DMS79 (cell line): ENCODE results near the gene PACSIN2.
A peak's percentile ranks its signal among the peaks of the same experiment; 100 is the strongest.

Experiments
- DNase-seq: peaks from one replicate; lab custom pipeline; 2025; lab: John Stamatoyannopoulos, UW

PACSIN2 gene

DNA sequence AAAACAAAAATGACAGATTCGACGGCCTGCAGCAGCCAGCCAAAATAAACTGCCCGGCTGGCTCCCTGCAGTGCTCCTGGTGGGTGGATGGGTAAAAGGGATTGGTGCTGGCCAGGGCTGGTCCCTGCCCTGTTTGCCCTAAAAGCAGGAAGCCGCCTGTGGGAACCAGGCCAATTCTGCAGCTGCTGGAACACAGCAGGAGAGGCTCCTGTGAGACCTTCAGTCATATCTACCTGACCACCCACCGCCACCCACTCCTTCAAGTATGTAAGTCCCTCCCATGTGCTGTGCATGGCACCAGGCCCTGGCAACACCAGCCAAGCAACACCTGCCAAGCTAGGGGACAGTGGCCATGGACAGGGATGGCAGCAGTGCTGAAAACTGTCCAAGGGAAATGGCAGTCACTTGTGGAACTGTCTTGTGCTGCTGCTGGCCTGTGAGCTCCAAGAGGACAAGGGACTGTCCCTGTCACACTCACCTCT is 109.2 kb downstream of the PACSIN2 start:
- DNase-seq, result peak; percentile 61

DNA sequence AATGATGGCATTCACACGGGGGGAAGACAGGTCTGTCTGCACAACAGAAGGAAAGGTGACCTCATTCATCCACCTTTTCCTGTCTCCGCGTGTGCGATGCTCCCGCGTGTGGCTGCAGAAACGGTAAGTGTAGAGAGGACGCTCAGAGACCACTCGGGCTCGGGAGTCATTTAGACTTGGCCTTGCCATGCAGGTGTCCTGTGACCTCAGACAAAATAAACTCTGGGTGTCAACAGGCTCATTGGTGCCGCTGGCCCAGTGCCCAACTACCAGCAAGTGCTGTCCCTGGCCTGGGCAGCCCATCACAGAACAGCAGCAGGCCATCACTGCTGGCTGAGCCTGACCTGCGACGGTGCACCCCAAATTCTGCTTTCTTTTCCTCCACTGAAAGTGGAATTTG is 109.7 kb downstream of the PACSIN2 start:
- DNase-seq, result no peak

DNA sequence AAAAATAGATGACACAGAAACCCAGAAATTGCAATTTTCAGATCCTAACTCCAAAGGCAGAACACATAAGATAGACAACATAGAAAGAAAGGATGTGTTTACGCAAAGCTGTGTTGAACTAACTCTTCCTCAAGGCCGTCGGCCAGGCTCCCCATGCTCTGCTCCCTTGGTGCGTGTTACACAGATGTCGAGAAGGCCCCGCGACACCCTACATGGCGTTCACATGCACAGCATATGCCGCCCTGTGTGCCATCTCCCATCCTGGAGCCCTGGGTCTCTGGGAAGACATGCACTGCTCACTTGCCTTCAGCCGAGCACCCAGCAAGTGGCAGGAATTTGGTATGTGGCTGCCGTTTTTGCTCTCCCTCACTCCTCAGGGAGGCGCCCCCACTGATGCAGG is 110.9 kb downstream of the PACSIN2 start:
- DNase-seq, result no peak

DNA sequence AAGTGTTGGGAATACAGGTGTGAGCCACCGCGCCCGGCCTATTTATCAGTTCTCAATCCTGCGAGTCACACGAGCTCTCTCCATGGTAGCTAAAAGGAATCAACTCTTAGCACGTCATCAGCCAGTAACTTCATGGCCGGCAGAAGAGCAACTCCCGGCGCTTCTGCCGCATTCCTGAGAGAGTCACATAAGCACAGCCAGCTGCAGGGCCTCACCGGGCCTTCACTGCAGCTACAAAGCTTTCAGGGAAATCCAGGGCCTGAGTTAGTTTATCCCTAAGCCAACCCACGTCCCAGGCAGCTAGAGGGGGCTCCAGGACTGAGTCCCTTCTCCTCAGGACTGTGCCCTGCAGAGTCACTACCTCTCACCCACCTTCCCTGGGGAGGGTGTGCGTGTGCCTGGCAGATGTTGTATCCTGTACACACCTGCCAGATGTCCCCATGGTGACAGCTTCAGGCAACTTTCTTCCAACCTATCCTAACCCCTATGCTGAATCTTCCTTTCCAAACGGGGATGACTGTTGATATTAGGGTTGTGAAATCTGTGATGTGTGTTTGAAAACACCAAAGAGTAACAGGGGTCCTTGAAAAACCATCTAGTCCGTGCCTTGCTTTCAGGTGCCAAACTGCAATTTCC is 112.0 kb downstream of the PACSIN2 start:
- DNase-seq, result no peak

DNA sequence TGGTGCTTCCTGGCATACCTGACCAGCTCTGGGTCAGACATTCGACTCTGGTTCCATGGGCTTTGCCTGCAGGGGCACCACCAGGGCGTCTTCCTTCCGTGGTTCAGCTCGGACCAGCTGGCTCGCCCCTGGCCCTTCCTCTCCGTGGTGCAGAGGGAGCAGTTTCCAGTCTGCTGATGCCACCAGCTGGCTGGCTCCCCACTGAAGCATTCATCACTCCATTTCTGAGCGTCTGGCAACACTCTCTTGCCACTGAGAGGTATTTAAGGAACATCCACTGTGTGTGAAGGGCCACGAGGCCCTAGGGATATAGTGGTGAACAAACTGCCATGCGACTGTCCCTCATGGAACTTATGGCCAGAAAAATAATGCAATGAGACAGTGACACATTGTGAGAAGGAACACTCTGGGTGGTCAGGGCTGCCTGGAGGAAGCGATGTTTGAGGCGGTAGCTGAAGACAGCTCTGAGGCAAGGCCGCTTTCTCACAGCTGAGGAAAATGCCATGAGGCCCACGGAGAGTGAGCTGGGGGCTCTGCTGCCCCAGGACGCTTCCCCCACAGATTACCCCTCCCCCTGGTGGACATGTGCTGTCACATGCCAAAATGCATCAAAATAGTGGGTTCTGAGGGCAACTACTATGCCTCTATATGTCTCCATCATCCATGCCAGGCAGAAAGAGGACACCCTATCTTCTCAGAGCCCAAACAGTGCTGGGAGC is 113.0 kb downstream of the PACSIN2 start:
- DNase-seq, result no peak

DNA sequence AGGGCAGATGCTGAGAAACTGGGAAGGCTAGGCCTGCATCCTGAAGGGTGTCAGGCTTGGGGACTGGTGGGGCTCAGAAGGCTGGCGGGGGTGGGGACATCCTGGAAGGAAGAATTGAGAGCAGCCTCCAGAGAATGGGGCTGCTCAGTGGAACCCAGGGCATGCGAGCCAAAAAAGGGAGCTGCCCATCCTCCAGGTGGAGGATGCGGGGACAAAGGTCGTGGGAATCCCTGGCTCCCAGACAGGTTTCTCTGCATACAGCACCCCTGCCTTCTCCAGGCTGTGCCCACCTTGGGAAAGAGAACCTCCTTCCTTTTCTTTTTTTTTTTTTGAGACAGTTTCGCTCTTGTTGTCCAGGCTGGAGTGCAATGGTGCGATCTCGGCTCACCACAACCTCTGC is 117.0 kb downstream of the PACSIN2 start:
- no peak for DNase-seq

DNA sequence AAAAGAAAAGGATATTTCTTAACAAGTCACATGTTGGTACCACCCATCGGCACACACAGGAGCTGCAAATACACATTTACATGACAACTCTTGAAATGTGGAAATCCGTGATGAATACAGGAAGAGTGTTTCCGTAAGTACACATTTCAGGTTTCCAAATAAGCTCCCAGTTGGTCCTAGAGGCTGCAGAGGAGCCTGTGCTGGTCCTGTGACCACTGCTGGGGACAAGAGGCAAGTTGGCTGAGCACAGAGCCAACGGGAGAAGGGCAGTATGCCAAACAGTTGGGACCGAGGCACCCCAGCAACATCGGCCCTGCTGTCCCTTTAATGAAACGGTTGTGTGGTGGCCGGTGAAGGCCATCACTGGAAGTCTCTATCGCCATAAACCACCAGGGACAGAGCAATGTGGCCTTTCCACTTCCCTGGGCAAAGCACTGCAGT is 119.4 kb downstream of the PACSIN2 start:
- DNase-seq, result no peak

DNA sequence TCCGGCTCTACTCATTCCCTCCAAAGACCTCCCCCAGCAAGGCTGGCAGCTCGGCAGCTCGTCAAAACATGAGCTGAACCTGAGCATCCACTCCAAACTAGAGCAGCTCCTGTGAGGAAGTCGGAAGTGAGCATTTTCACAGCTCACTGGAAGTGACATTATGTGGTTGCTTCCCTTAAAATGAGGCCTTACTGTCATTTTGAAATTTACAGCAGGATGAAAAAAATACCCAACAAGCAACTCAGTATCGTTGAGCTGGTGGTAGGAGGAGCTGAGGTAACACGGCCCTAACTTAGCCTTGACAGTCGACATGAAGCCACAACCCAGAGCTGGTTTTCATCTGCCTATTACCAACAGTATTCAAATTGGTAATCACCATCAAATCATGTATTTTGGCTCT is 119.9 kb downstream of the PACSIN2 start:
- DNase-seq, result no peak

DNA sequence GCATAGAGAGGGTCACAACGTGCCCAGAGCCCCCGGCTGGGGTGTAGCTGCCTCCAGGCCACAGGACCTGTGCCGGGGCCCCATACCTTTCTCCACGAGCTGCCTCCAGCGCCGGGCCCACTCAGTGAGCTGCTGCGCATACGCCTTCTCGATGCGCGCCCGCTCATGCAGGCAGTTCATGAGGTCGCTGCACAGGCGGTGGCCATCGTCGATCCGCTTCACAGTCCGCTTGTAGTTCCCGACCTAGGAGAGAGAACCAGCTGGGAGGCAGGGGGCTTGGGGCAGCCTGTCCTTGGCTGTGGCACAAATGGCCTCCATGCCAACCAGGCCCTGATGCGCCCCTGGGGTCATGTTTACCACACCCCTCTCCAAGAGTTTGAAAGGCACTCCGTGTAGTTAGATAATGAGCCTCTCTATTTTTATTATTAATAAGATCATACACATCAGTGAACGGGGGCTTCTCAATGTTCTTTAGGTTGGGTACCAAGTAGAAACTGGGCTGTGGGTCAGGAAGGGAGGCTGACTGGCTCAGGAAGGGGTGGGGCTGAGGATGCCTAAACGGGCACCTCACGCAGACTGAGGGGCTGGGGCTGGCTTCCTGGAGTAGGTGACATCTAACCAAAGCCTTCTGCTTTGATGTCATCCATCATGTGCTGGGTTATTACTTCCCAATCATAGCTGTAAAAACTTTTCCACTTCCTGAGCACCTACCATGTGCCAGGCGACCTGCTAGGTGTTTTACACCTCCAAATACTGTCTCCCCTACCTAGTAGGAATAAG is 121.4 kb downstream of the PACSIN2 start:
- DNase-seq, result no peak

DNA sequence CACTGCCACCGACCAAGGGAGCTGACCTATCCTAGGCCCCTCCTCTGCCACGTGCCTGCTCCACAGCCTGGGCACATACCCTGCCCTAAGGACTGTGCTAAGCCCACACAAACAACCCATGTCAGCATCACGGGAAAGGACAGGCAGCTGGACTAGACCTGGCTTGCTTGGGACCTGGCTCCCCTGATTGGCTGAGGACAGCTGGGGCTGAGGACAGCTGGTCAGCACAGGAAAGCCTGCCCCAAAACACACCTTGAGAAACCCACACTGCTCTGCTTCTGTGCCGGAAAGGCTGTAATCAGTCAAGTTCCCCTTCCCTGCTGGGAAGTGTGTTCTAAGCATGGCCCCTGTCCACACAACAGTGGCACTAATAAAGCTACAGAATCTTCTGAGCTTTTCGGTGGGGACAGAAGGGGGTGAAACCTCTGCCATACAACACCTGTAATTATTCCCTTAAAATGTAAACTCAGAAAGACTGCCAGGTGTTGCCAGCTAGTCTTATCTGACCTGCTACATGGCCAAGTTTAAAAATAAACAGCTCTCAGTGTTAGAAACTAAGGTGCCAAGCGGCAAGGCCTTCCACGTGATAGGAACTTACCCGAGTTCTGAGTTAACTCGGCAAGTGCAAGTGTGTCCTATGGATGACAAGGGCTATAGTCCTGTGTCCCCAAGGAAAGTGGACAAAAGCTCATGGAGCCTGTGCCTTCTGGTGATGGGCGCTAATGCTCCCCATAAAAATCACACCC is 122.2 kb downstream of the PACSIN2 start:
- no peak for DNase-seq

DNA sequence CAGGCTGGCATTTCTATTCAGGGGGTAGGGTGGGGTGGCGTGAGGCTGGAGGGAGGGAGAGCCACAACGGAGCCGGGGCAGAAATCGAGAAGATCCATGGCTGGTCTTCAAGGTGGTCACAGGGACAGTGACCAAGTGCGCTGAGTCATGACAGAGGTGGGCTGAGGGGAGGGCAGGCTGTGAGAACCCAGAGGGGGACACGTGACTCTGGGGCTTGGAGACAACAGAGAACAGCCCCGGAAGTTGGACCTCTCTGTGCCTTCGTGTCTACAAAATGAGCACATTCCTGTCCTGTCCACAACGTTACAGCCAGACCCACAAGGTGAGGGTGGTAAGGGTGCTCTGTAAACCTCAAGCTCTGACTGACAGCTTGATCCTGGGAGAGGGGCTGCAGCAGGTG is 122.8 kb downstream of the PACSIN2 start:
- DNase-seq, result no peak

DNA sequence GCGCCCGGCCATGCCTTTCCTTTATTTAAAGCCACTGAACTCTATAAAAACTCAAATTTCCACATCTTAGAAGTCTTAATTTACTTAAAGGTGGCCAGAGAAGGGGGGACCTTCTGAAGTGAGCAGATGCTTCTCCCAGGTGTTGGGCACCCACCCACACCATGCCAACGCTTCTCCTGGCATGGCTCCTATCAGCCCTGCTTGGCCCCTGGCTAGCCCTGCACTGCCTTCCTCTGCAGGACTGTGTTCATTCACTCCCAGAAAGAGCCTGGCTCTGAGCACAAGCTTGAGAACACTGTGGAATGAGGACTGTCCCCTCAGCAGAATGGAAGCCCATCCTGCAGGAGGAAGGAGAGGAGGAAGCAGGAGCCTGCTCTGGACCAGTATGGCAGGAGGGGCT is 123.3 kb downstream of the PACSIN2 start:
- DNase-seq, result no peak

DNA sequence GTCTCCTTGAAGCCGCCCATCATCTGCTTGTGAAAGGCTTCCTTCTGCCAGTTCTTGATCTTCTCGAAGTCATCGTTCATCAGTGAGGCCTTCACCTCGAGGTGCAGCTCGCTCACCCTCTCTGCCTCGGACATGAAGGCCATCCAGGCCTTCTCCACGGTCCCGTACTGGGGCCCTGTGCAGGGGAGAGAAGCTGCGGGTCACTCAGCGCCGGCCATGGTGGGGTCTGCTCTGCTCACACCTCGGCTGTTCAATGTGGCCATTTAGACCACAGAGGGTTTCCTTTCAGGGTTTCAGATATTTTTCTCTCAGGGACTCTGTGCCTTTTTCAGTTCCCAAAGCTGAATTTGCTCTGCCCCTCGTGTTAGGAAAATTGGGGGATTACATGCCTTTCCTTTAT is 123.9 kb downstream of the PACSIN2 start:
- DNase-seq, result no peak

DNA sequence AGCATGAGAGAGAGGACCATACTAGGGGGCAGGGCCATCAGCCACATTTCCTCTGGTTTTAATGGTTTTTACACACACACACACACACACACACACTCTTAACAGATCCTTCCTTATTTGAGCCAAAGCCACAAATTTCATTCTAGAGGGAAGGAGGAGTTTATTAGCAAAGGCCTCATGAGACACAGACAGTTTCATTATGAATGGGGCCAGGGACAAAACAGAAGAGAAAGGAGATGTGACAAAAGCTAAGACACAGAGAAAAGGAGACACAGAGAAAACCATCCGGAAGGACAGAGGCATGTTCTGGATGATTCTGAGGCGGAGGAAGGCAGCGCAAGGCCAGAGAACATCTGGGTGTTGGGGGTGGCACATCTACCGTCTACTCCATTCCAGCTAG is 125.6 kb downstream of the PACSIN2 start:
- no peak for DNase-seq

DNA sequence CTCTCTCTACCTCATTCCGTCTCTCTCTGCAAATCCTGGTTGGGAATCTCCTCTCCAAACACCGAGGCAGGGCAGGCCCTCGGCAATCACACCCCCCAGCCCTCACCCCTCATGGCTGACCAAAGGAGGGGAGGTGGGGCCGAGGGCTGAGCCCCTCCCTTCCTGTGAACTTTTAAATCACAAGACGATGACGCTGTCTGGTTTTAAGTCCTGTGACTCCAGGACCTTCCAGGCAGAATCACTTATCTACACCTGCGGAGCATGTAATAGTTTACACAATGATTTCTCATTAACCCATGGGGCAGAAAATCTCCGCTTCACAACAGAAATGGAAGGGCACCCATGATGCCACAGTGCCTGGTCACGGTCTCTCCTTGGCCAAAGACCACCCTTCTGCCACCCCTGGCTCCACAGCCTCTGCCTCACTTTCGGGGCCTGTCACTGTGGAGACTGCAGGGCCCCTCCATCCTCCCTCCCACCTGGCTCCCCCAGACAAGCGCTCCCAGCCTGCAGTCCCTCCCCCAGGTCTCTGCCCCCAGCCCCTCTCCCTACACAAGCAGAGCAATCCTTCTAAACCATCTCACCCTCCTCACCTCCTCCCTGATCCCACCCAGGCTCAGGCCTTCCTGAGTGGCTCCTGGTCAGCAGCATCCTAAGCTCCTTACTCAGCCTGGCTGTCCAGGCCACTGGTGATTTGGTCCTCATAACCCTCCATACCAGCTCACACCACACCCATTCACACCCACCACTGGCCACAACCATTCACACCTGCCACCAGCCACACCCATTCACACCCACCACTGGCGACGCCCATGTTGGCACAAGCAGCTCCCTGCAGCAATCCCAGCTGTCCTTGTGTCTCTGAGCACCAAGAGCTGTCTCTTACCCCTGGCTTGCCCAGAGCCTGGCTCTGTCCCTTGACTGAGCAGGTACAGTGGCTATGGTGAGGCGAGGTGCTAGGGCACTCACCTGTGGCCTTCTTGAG is 127.1 kb downstream of the PACSIN2 start:
- no peak for DNase-seq

DNA sequence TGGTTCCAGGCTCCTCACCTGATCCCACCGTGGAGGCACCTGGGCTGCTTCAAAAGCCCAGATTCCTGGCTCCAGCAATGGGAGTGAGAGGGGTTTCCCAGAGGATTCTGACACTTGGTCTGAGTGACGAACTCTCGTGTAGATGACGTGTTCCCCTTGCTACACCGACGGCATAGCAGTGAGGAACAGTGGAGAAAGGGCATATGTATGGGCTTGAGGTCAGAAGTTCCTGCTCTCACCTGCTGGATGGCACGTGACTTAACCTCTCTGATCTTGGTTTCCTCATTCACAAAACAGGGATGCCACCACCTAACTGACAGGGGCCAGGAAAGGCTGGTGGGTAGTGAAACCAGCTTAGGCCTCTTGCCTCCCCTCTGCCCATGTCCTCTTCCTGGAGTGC is 127.8 kb downstream of the PACSIN2 start:
- no peak for DNase-seq

DNA sequence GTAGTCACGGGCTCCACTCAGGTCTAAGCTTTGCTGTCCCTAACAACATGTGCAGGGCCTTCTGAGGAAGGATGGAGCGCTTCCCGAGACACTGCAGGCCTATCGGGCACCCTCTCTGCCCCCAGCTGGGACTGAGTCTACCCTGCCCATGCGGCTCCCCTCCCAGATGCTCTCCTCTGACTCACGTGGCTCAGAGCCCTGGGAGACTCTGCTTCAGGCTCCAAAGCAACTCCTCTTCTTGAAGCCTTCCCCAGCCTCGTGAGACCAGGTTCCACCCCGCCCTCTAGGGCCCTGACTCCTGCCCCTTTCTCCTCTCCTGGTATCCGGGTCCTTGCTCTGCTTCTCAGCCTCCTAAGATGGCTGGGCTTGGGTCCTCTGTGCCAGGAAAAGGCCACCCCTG is 129.5 kb downstream of the PACSIN2 start:
- no peak for DNase-seq

DNA sequence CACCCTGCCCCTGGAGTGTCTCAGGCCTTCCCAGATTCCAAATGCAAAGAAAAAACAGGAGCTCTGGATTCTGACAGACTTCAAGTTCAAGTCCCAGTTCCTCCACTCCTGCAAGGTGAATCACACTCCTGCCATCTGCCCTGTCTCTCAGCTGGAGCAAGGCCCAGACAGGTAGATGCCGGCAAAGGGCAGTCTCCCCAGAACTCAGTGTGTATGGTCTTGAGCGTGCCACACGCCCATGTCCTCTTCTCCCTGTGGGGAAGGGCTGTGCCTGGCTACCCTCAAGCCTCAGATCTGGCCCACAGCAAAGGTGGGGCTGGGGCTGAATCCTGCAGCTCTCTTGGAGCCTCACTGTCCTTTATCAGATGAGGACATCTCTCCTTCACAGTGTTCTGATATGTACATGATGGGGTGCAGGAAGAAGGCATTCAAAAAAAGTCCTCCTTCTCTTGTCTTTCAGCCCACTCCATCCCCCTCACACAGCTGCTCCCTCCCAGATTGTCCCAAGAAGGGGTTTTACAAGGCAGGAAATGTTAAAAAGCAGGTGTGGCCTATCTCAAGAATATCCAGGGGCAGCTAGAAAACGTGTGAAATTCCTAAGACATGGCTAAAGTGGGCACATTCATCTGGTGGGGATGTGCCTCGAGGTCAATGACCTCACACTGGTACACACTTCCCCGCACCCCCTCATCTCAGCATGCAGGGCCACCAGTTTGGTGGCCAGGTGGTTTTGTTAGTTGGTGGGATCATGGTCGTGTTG is 130.2 kb downstream of the PACSIN2 start:
- no peak for DNase-seq

DNA sequence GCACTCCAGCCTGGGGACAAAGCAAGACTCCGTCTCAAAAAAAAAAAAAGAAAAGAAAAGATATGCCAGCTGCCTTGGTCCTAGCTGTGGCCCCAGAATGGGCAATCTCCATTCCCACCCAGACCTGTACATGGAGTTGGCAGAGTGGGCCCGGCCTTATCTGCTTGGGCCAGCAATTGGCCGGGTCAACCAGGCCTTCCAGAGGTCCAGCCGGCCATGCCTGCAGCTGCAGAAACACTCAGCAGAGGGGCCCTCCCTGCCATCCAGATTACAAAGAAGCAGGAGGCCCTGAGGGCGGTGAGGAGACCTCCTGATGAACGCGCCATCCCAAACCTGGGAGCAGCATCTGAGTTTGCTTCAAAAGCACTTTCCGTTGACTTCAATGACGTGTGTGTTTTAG is 131.0 kb downstream of the PACSIN2 start:
- DNase-seq, result no peak

DNA sequence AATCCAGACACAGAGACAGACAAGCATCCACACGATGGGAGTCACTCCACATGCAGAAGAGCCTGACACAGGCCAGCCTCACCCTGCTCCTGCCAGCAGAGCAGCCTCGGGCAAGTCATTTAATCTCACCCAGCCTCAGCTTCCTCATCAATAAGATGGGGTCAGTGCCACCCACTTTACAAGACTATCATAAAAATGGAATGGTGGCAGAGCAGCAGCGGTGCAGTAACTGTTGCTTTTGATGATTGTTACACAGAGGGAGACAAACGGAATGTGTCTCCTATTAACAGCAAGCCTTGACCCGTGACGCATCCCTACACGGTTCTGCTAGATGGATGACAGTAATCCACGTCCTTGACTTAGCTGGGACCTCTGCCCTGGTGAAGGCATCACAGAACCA is 131.8 kb downstream of the PACSIN2 start:
- DNase-seq, result no peak
